Limb (tissue), 2 donors: ENCODE results near the gene PREB.

Experiments used
- DNase-seq, 2 donors: peaks; one replicate each; pipeline ENCODE4 v3.0.0-alpha.2; 2016; ENCODE audit errors: extremely low spot score in 2 of 2

The PREB gene

GRCh38 chr2:27152796-27153464, 18.5 kb upstream of the PREB start:
- DNase-seq: no peak

- no peak for DNase-seq
Observed at GRCh38 chr2:27152102-27152795, 17.8 kb upstream of the PREB start.

GRCh38 chr2:27150639-27151230, 16.3 kb upstream of the PREB start:
- DNase-seq: no peak

DNA sequence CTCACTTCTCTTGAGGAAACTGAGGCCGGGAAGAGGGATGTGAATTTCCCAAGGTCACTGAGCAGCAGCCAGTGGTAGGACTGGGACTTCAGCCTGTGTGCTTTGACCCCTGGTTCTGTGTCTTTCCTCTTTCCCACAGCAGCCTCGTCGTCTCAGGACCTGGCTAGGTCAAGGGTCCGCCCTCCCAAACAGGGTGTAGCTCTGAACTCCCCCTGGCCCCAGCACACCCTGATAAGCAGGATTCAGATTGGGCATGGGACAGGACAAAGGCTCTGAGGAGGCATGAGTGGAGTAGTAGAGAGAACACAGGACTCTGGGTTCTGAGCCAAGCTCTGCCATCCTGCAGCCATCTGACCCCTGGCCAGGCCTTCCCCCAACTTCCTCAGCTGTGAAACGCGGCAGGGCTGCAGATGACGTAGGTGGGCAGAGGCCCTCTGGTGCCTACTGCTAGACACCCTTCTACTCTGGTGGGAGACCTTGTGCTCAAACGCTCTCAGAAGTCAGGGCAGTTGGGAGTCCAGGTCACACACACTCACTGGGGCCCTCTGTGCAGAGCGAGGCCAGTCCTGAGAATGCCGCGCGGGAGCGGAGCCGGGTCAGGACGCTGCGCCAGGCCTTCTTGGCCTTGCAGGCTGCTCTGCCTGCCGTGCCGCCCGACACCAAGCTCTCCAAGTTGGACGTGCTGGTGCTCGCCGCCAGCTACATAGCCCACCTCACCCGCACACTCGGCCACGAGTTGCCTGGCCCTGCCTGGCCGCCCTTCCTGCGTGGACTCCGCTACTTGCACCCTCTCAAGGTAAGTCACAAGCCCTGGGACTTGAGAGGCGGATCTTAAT, 15.4 kb upstream of the PREB start:
- no peak for DNase-seq

GRCh38 chr2:27148801-27149439, 14.5 kb upstream of the PREB start, which contains the start of gene TCF23:
TCF23 (plus strand) TSS chr2:27149004; CDS start chr2:27149134, 130 bp downstream.
- DNase-seq: no peak

DNA sequence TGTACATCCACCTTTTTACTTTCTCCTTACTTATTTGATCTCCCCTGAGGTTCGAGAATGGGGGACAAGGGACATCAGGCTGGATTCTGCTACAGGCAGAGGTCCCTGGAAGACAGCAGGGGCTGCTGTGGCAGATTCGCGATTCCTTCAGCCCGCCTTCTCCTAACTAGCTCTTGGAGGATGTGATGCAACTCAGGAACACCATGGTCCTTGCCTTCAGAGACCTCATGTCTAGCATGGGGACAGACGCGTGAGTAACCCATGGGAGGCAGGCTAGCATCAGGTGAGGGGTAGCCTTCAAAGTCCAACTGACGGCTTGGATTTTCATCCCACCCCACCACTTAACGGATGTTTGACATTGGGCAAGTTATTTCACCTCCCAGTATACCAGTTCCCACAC, 13.5 kb upstream of the PREB start:
- DNase-seq: no peak

- DNase-seq: no peak
Observed at GRCh38 chr2:27145682-27146081, 11.2 kb upstream of the PREB start.

DNA sequence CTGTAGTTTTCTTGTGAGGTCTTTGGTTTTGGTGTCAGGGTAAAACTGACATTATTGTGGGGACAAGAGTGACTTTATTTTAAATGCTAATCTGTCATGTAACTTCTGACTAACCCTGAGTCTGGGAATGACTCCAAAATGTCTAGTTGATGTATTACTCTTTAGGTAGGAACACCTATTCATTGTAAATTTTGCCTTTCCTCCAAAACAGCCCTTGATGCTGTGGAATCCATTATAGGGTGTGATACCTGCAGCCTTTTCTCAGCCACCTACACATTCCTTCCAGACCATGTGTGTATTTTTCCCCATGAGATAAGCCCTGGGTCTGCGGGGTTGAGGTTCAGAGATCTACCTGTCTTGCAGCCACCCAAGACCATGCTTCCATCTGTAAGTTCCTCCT, 8.8 kb upstream of the PREB start:
- DNase-seq: no peak

DNA sequence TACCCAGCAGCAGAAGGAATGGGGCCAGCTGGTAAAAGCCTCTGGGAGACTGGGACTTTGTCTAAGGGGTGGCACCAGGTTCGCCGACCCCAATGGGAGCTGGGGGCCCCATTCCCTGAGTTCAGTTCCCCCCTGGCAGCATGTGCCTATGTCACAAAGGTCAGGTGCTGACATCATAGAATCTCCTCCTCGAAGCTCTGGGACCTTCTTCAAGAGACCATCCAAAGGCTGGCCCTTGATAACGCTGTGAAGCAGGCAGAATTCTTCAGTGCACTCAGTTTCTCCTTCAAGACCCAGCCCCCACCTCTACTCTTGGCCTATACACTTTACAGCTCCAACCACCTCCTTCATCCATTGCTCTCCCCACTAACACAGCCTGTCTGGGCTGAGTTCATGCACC, 4.9 kb upstream of the PREB start, which contains the start of gene PRR30:
TSS of gene PRR30 (minus strand) at position 101 of the 400 bp plus-strand sequence. CDS start 1,081 bp downstream, outside the sequence.
- DNase-seq: no peak

GRCh38 chr2:27138111-27138510, 3.7 kb upstream of the PREB start:
- DNase-seq: no peak

DNA sequence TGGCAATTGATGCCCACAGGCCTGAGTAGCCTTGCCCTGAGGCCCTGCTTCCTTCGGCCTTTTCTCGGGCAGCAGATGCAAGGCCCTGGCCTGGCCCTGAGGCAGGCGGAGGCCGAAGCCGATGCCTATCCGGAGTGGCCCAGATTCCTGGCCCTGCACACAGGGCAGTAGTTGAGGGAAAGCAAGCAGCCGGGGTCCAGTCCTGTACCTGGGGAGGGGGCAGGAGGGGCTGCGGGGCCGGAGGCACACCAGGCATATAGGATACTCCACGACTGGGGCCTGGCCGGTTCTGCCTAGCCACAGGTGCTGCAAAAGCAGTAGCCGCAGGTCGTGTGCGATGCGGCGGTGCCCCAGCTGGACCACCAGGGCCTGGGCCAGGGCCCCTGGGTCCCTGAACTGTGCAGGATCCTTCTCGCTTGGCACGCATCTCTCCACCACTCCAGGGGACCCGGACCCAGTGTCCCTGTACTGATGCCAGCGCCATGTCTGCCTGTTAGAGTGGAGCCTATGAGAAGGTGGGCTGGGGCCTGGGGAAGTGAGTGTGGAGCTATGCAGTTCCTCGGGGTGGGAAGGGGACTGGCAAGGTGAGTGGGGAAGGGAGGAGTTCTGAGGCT, 3.0 kb upstream of the PREB start:
- DNase-seq: no peak

- DNase-seq: no peak
Observed at GRCh38 chr2:27136751-27137150, 2.3 kb upstream of the PREB start.

DNA sequence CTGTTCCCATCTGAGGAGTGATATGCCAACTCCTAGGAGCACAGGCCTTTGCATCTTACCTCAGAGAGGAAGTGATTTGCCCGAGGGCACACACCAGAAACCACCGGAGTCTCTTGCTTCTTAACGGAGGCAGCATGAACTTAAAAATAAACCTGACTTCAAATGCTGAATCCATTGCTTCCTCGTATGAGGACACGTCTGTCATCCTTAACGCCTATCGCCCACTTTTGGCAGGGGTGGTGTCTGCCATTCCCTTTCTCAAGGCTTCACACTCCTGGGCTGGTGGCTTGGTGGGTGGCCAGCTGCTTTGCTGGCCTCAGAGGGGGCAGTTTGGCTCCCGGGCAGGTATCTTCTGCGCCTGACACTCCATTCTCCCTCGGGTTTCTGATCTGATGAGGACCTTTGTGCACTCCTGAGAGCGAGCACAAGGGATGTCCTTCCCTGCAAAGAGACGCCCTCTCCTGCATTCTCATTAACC, 1.1 kb upstream of the PREB start:
- DNase-seq: no peak

GRCh38 chr2:27134781-27135477, 493 bp upstream of the PREB start:
- DNase-seq: no peak

GRCh38 chr2:27133195-27133875, 1.1 kb downstream of the PREB start:
- no peak for DNase-seq

GRCh38 chr2:27131429-27131828, 3.0 kb downstream of the PREB start:
- no peak for DNase-seq

DNA sequence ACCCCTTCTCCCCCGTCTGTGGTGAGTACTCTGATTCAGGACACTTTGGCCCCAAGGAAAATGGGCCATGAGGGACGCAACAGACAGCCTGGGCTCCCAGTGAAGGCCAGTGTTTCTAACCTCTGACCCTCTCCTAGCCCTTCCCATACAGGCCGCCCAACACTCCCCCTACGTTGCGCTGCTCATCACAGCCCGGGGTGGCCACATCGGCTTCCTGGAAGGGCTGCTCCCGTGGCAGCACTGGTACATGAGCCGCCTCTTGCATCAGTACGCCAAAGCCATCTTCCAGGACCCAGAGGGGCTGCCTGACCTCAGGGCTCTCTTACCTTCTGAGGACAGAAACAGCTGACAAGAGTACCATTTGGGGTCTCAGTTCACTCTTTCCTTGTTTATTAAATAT, 4.0 kb downstream of the PREB start:
- no peak for DNase-seq

GRCh38 chr2:27128668-27129571, 5.5 kb downstream of the PREB start:
- no peak for DNase-seq
